ENCODE data around the gene ELK3. TPM values are rescaled to one million over a fixed set of nuclear protein-coding genes. Genes with fewer than 3 reads are reported as not detected.

ELK3 gene
- total RNA-seq, 1 experiment from 2014 or later = 9.4 TPM

DNA sequence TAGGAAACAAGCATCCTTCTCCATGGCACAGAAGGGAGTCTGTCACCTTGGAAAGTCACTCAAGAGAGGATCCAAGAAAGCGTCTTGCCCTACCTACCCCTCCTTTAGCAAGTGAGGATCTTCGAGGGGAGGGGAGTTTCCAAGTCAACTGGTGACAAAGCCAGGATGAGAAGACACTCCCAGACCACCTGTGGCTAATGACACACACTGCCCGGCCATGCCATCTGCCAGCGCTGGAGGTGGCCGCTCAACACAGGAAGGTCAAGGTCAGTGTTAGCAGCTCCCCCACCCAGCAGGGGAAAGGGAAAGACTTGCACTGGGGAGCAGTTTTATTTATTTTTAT lies 41.3 kb downstream of the ELK3 start:
- Mint-ChIP-seq H3K4me3 (no peak overlapping the region), H3K27ac (no peak overlapping the region), H3K4me1 (peaks cover 7 to 9% of the 10 kb centered on the region in 2 experiments), H3K27me3 (ENCODE audit: low read depth) (no peaks in the 10 kb centered on the region), H3K36me3 (ENCODE audit: insufficient read depth in 1 of 3, low read depth in 3 of 3) (no peaks in the 10 kb centered on the region), H3K9me3 (no peaks in the 10 kb centered on the region)
- no peaks in the 10 kb centered on the region for H4K20me1 ChIP-seq (ENCODE audit: control insufficient read depth, insufficient read depth, insufficient read length)
- H2AK5ac ChIP-seq (ENCODE audit: insufficient read length, low read length) = no peak overlapping the region
- no peak overlapping the region for H4K5ac ChIP-seq (ENCODE audit: insufficient read length, low read depth, low read length)
- no peaks in the 10 kb centered on the region for H3K27me3 ChIP-seq (ENCODE audit: insufficient read depth, low read length)
- H3K9ac ChIP-seq (ENCODE audit: extremely low read depth, insufficient read length, low read length) = no peak overlapping the region
- H4K8ac ChIP-seq (replicated peaks; ENCODE audit: insufficient read length, low read depth, low read length) = no peak overlapping the region
- H3K18ac ChIP-seq (ENCODE audit: insufficient read length, low read depth, low read length) = no peak overlapping the region
- TF ChIP-seq, protein P1, sequence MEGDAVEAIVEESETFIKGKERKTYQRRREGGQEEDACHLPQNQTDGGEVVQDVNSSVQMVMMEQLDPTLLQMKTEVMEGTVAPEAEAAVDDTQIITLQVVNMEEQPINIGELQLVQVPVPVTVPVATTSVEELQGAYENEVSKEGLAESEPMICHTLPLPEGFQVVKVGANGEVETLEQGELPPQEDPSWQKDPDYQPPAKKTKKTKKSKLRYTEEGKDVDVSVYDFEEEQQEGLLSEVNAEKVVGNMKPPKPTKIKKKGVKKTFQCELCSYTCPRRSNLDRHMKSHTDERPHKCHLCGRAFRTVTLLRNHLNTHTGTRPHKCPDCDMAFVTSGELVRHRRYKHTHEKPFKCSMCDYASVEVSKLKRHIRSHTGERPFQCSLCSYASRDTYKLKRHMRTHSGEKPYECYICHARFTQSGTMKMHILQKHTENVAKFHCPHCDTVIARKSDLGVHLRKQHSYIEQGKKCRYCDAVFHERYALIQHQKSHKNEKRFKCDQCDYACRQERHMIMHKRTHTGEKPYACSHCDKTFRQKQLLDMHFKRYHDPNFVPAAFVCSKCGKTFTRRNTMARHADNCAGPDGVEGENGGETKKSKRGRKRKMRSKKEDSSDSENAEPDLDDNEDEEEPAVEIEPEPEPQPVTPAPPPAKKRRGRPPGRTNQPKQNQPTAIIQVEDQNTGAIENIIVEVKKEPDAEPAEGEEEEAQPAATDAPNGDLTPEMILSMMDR (conservative IDR thresholded peaks at IDR 0.05) = no peak
- H2BK120ac ChIP-seq (ENCODE audit: low read depth, low read length, poor library complexity, severe bottlenecking) = no peak overlapping the region
- peaks cover 3% of the 10 kb centered on the region for H3K23me2 ChIP-seq (ENCODE audit: insufficient read length, low read depth, low read length, poor library complexity, severe bottlenecking)
- H2BK12ac ChIP-seq (ENCODE audit: insufficient read length, low read depth, low read length) = no peak overlapping the region
- no peak overlapping the region for H3K23ac ChIP-seq (ENCODE audit: insufficient read length, low read depth, low read length)
- no peaks in the 10 kb centered on the region for H3K79me2 ChIP-seq (ENCODE audit: insufficient read depth, low read length)
- H3K27ac ChIP-seq (ENCODE audit: insufficient read length, low read depth, low read length) = no peak overlapping the region
- H2BK20ac ChIP-seq (ENCODE audit: low read depth, low read length, poor library complexity, severe bottlenecking) = no peak overlapping the region
- no peak overlapping the region for H3K4ac ChIP-seq (ENCODE audit: low read depth, low read length)
- no peak overlapping the region for H2BK5ac ChIP-seq (ENCODE audit: insufficient read length, low read length)
- no CpG with 5 or more reads among the region's 5 CpGs for WGBS (ENCODE audit: extremely low coverage, insufficient read length, low lambda C conversion rate)
- H3K79me1 ChIP-seq (ENCODE audit: insufficient read depth, low read depth, low read length, poor library complexity, severe bottlenecking) = no peaks in the 10 kb centered on the region
- H3K4me1 ChIP-seq (ENCODE audit: insufficient read depth, low read length) = no peaks in the 10 kb centered on the region
- no peak for DNase-seq
- H3K9me3 ChIP-seq (ENCODE audit: control insufficient read depth, low read depth, low read length) = no peaks in the 10 kb centered on the region
- no peak overlapping the region for H4K91ac ChIP-seq (ENCODE audit: insufficient read length, low read depth, low read length)
- H3K4me2 ChIP-seq (ENCODE audit: insufficient read depth, insufficient read length, low read length) = no peak overlapping the region
- H3K14ac ChIP-seq (ENCODE audit: insufficient read depth, low read length) = no peak overlapping the region
- no peak overlapping the region for H2BK15ac ChIP-seq (ENCODE audit: low read depth, low read length)
- no peak overlapping the region for H3T11ph ChIP-seq (ENCODE audit: low read length)
- H3K56ac ChIP-seq (ENCODE audit: insufficient read length, low read depth, low read length) = no peak overlapping the region
- no peak overlapping the region for H2AFZ ChIP-seq (ENCODE audit: low read length)

All from H9 (cell line).